SIG-M5 treated with dmso at 0.1 percent for 504 hours (cell line): ENCODE results near the gene ERI3.

Experiments
- DNase-seq: peaks from one replicate; lab custom pipeline; 2025; ENCODE audit not compliant: unreplicated experiment; lab: John Stamatoyannopoulos, UW

ERI3 gene

DNA sequence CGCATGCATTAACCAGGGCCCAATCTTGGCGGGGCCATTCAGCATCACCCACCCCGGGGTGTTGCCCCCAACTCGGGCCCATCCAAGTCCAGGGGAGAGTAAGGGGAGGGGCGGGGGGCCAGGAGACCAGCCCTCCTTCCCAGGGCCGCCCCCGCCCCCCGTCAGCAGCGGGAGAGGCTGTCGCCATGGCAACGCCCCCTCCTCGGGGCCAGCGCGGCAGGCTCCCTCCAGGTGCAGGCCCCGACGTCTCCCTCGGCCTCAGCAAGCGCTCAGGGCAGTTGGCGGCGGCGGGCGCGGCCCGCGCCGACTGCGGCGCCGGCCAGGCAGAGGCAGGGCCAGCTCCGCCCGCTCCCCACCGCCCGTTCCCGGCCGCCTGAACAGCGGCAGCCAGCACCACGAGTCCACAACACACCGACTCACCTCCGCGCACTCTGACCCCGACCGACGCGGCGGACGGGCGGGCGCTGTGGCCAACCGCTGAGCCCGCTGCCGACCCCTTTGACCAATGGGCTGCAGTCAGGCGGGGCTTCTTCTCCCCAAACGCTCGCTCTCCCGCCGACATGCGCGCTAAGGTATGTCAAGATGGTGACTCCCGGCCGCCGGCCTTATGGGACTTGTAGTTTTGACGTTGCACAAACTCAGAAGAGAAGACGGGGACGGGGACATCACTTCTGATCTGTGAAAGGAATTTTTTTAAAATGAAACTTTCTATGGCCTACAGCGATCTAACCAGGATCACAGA lies at the start of gene ERI3:
Gene ERI3 (minus strand): TSS at position 418 of the 742 bp plus-strand sequence. CDS start 231 bp downstream, at position 187.
- DNase-seq: peak; percentile 95

DNA sequence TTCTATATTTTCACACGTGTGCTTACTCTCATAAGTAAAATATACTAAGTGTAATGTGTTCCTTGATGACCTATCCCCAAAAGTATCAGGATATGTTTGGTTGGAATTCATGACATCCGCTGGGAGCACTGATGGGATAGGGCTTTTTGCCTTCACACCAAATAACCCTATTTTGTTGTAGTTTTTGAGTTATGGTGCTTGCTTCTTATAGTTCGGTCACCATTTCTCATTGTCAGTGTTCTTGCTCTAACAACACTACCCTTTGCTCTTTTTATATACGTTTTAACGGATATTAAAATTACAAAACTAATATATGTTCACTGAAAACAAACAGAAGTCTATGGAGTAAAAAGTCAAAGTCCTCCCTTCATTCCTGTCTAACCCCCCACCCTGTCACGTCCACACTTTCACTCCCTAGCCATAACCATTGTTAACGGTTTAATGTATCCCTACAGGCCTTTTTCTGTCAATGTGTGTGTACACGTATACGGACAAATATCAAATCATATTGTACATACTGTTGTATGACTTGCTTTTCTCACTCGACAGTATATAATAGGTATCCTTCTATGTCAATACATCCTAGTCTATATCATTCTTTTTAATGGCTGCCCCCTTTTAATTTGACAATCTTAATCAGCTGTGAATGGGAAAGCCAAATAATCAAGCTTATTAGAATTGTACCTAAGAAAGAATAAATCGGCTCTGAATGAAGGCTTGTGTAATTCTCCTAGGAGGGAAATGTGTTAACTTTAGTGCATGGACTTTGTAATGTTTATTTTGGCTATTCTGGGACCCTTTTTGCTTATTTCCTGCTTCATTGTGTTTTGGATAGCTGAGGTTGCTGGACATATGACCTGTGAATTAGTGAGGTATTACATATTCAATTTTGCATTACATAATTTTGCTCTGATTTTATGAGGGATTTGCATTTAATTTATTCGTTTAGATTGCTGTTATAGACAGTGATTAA lies 46.5 kb upstream of the ERI3 start:
- DNase-seq: no peak

- DNase-seq: no peak
Observed at GRCh38 chr1:44390277-44390676, 35.2 kb upstream of the ERI3 start.

DNA sequence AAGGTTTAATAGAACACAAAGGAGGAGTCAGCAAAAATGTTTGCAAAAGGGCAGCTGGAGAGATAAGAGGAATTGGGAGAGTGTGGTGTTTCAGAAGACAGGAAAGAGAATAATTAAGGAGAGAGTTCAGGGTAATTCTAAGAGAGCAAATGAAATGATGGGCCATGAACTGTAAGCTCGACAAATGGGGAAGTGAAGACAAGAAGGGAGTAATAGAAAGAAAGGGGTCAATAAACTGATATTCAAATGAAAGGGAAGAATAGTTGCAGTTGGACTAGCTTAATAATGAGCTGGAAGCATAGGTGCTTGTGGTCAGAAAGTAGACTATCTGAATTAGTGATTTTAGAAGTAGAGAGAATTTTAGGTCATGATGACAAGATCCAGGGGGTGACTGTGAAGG lies 34.4 kb upstream of the ERI3 start:
- no peak for DNase-seq

DNA sequence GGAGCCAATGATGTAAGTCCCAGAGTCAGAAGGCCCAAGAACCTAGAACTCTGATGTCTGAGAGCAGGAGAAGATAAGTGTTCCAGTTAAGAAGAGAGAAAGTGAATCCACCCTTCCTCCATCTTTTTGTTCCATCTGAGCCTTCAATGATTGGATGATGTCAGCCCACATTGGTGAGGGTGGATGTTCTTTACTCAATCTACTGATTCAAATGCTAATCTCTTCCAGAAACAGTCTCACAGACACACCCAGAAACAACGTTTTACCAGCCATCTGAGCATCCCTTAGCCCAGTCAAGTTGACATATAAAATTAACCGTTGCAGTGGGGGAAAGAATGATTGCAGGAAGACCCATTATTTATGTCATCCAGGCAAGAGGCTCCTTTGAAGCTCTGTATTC lies 33.5 kb upstream of the ERI3 start:
- no peak for DNase-seq

- no peak for DNase-seq
Observed at GRCh38 chr1:44380666-44381177, 25.7 kb upstream of the ERI3 start.

DNA sequence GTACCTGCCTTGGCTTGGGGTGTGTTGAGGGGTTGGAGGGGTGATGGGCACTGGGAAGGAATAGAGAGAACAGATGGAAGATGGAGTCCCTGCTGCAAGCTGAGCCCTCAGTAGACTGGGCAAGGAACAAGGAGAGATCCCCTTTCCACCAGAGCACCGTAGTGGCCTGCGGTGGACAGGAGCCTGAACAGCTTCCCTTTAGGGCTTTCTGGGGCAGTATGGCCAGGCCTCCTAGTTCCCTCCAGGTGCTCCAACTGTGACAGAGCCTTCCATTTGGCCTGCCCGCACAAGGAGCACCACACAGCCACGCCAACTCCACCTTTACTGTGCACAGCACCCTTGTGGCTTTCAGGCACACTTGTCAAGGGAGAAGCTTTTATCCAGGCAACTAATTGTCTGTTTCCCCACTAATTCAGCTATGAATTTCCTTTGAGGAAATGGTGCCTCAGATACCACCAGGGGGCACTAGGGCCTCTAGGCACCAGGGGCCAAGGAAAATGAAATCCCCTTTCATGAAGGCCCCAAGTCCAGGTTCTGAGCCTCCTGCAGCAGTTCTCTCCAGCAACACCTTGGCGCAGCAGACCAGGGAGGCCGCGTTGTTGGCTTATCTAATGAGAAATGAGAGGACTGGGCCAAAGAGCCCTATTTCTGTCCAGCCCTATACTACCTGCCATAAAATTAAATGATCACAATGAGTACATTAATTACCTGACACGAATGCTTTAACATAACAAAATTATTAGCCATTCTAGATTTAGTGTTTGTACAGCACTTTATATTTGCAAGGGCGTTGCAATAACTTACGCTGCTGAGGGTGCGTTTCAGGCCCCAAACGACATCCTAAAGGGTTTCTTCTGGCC lies 23.1 kb upstream of the ERI3 start:
- peak; percentile 50 for DNase-seq

GRCh38 chr1:44375547-44375946 lies 20.5 kb upstream of the ERI3 start:
- DNase-seq: no peak

DNA sequence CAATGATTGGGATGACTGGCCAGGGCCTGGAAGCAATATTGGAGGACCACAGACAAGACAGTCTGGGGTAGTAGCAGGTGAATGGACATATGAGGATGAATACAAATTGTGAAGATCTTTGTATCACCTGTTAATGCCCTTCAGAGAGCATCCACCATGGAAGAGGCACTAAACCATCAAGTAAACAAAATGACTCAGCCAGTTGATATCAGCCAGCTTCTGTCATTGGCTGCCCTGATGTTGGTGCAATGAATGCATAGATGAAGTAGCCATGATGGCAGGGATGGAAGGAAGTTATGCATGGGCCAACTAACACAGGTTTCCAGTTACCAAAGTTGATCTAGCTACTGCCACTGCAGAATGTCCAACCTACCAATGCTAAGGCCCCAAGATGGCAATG lies 16.1 kb upstream of the ERI3 start:
- no peak for DNase-seq

GRCh38 chr1:44368471-44369151 lies 13.6 kb upstream of the ERI3 start:
- no peak for DNase-seq

- DNase-seq: no peak
Observed at GRCh38 chr1:44367944-44368343, 12.9 kb upstream of the ERI3 start.

- no peak for DNase-seq
Observed at GRCh38 chr1:44366371-44366975, 11.4 kb upstream of the ERI3 start.

DNA sequence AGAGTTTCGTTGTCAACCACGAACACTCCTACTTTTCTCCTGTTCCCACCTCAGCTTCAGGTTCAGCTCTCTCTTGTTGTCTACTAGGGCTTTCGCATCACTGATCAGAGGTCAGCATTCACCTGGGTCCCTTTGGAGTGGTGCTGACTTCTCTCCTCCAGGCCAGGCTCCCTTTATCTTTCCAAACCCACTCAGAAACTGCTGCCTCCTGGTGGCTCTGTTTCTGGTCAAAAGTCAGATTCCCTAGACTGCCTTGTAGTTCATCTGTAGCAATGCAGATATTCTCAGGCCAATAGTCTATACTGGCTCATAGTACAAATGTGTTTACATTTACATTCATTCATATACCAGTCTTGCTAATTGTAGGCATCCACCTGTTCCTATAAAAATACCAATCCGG lies 6.4 kb upstream of the ERI3 start:
- no peak for DNase-seq

- no peak for DNase-seq
Observed at GRCh38 chr1:44359234-44359935, 4.3 kb upstream of the ERI3 start.

DNA sequence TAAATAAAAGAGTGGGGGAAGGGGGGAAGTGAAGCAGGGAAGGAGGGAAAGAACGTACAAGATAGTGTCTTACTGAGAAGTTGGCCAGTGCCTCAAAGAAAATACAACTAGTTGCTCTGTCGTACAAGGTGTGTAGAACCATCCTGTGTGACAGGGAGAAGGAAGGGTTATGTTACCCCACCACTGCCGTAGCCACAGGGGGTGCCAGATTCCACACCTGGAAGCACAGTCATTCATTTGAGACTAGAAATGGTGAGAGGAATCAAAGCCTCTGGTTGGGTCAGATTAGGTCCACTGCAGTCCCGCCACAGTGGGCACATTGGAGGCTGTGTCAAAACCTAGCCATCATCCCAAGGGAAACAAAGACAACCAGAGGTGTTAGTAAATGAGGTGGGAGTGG lies 2.7 kb upstream of the ERI3 start:
- no peak for DNase-seq

DNA sequence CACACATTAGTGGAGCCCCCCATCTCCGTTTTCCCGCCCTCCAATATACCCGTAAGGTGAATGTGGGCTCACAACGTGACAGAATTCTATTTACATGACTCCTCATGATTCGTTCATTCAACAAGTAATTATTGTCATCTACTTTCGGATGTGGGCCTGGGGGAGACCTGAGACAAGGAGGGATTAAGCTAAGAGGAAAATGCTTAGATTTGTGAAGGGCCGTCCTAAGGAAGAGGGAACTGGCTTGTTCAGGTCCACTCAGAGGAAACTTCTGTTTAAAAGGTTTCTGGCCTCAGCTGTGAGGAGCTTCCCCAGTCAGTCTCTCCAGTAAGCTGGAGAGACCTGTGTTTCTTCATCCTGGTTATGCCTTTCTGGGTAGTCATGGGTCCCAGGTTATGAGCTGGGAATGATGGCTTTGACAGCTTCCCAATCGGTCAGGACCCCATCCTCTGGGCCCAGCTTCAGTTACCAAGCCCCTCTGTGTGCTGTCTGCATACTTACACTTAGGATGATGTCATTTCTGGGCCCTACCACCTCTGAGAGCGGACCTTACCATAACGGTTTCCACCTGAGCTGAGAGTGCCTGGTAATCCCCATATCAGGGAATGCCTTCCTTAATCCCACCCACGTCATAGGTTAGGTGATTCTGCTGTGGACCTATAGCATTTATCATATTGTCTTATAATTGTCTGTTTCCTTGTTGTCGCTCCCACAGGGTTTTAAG lies 687 bp upstream of the ERI3 start:
- no peak for DNase-seq

- DNase-seq: no peak
Observed at GRCh38 chr1:44354268-44354839, 703 bp downstream of the ERI3 start.

DNA sequence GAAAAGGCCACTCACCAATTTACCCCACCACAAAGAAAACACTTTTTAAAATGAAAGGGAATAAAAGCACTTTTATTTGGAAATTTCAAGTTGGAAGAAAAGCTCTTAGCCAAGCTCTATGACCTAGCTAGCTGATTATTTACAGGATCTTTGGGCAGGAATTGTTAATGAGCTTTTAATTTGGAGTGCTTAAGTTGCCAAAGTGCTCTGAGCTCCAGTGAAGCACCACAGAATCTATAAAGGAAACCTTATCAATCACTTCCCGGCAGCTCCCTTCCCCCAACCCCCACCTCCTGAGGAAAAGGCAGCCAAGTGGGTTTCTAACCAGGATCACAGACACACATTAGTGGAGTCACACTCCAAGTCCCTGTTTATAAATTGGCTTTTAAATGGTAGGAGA lies 1.5 kb downstream of the ERI3 start:
- no peak for DNase-seq
